Lung (tissue), 12 donors: ENCODE results near the gene EYS. TPM values are rescaled to one million over a fixed set of nuclear protein-coding genes. Genes with fewer than 3 reads are reported as not detected.

Experiments used
- ATAC-seq: fragments of 200-7000 bp; cut with Tn5 transposase; one replicate; pipeline ENCODE4 v1.9.1; 2020; ENCODE audit warnings: moderate number of reproducible peaks; ENCODE audit not compliant: insufficient read depth, low FRiP score
- DNase-seq, 3 donors: peaks; one replicate each; pipeline ENCODE4 v3.0.0-alpha.2; 2013 to 2017
- H3K27ac ChIP-seq, 2 donors: one replicate each; pipeline ENCODE4 v1.5.1; 2013; ENCODE audit warnings: mild to moderate bottlenecking in 2 of 2, moderate library complexity in 2 of 2, control low read depth in 1 of 2, inconsistent platforms in 1 of 2, low read depth in 1 of 2, low read length in 1 of 2
- H3K27me3 ChIP-seq, 3 donors: one replicate each; pipeline ENCODE4 v1.5.1; 2013; ENCODE audit warnings: low read length in 2 of 3; ENCODE audit not compliant: control insufficient read depth in 3 of 3, insufficient read depth in 3 of 3
- H3K36me3 ChIP-seq, 4 donors: one replicate each; pipeline ENCODE4 v1.5.1; 2013; ENCODE audit warnings: low read length in 4 of 4, mild to moderate bottlenecking in 1 of 4, moderate library complexity in 1 of 4; ENCODE audit not compliant: control insufficient read depth in 4 of 4, insufficient read depth in 4 of 4
- H3K4me1 ChIP-seq, 5 donors: one replicate each; pipeline ENCODE4 v1.5.1; 2013; ENCODE audit warnings: low read length in 5 of 5, mild to moderate bottlenecking in 2 of 5, moderate library complexity in 1 of 5; ENCODE audit not compliant: control insufficient read depth in 5 of 5, insufficient read depth in 5 of 5
- H3K4me3 ChIP-seq: one replicate; pipeline ENCODE4 v1.5.1; 2013; ENCODE audit warnings: mild to moderate bottlenecking, control low read depth, moderate library complexity
- H3K9ac ChIP-seq, 2 donors: one replicate each; pipeline ENCODE4 v1.5.1; 2013; ENCODE audit warnings: low read length in 2 of 2, control low read depth in 1 of 2; ENCODE audit not compliant: insufficient read depth in 1 of 2
- H3K9me3 ChIP-seq, 4 donors: one replicate each; pipeline ENCODE4 v1.5.1; 2013; ENCODE audit warnings: low read length in 3 of 4, mild to moderate bottlenecking in 1 of 4, moderate library complexity in 1 of 4; ENCODE audit not compliant: control insufficient read depth in 4 of 4, insufficient read depth in 3 of 4
- WGBS, 2 donors: extraction: QIAGEN DNeasy Blood & Tissue Kit; methylation state at CpG; one replicate each; pipeline ENCODE4 v1.1.7; 2013; 5-methylcytosine and 5-hydroxymethylcytosine counted together
- polyA plus RNA-seq, 2 donors: library from polyadenylated mRNA; stranded (reverse); fragments of 200-250 nt; gene quantifications; one replicate each; pipeline ENCODE4 v1.2.1, GENCODE V29; 2013
- total RNA-seq, 2 donors: library from RNA; depleted of rRNA in 1 of 2; stranded (reverse); fragments of >200 nt in 1 of 2; gene quantifications; one replicate each; pipeline ENCODE4 v1.2.1, GENCODE V29; 2014 to 2021
- TF ChIP-seq, protein P1 (sequence below): IDR thresholded peaks from 2 replicates; pipeline ENCODE4 v1.5.1; 2012; ENCODE audit warnings: mild to moderate bottlenecking; ENCODE audit errors: control extremely low read depth, extremely low read depth
- donor health status: control.
- donor health status: control.
- donor health status: Bipolar disorder and iron deficiency.
- donor health status: healthy.
- donor health status: DM: yes; HTN: yes; CAD: no.

The EYS gene
- total and polyA plus RNA-seq, 4 donors = 0.06 to 0.34 (median 0.12) TPM

DNA sequence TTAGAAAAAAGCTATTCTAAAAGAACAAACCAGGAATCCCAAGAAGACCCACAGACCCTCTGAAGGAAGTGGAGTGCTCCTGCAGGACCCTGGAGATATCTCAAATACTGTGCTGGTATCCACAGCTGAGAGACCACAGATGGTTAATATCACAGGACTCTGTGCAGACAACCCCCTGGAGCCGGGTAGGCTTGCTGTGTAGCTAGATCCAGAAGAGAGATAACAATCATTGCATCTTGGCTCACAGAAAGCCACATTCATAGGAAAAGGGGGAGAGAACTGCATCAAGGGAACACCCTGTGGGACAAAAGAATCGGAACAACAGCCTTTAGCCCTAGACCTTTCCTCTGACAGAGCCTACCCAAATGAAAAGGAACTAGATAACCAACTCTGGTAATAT is 1381.9 kb downstream of the EYS start:
- no peak overlapping the region for H3K9ac ChIP-seq
- no peak for ATAC-seq
- no peak overlapping the region for H3K27ac ChIP-seq
- no peaks in the 10 kb centered on the region for H3K4me1 ChIP-seq
- no peaks in the 10 kb centered on the region for H3K36me3 ChIP-seq
- WGBS, 2 donors = 58 to 62% methylated on average over 2 of the region's 2 CpGs
- no peaks in the 10 kb centered on the region for H3K27me3 ChIP-seq
- no peak for DNase-seq
- no peak overlapping the region for H3K4me3 ChIP-seq
- H3K9me3 ChIP-seq = peaks cover 0 to 1% (median 0%) of the 10 kb centered on the region in 4 donors
- TF ChIP-seq, protein P1, sequence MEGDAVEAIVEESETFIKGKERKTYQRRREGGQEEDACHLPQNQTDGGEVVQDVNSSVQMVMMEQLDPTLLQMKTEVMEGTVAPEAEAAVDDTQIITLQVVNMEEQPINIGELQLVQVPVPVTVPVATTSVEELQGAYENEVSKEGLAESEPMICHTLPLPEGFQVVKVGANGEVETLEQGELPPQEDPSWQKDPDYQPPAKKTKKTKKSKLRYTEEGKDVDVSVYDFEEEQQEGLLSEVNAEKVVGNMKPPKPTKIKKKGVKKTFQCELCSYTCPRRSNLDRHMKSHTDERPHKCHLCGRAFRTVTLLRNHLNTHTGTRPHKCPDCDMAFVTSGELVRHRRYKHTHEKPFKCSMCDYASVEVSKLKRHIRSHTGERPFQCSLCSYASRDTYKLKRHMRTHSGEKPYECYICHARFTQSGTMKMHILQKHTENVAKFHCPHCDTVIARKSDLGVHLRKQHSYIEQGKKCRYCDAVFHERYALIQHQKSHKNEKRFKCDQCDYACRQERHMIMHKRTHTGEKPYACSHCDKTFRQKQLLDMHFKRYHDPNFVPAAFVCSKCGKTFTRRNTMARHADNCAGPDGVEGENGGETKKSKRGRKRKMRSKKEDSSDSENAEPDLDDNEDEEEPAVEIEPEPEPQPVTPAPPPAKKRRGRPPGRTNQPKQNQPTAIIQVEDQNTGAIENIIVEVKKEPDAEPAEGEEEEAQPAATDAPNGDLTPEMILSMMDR = no peak

DNA sequence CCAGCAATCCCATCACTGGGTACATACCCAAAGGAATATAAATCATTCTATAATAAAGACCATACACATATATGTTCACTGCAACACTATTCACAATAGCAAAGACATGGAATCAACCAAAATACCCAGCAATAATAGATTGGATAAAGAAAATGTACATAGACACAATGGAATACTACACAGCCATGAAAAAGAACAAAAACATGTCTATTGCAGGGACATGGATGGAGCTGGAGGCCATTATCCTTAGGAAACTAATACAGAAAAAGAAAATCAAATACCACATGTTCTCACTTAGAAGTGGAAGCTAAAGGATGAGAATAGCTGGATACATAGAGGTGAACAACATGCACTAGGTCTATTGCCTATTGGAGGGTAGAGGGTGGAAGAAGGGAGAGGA is 1396.8 kb downstream of the EYS start:
- Histone ChIP-seq H3K4me1 (no peaks in the 10 kb centered on the region), H3K9ac (no peak overlapping the region), H3K4me3 (no peak overlapping the region), H3K9me3 (no peaks in the 10 kb centered on the region), H3K36me3 (no peaks in the 10 kb centered on the region), H3K27me3 (no peaks in the 10 kb centered on the region), H3K27ac (no peak overlapping the region)
- TF ChIP-seq, protein P1 = no peak
- ATAC-seq (no peak), DNase-seq (no peak)

DNA sequence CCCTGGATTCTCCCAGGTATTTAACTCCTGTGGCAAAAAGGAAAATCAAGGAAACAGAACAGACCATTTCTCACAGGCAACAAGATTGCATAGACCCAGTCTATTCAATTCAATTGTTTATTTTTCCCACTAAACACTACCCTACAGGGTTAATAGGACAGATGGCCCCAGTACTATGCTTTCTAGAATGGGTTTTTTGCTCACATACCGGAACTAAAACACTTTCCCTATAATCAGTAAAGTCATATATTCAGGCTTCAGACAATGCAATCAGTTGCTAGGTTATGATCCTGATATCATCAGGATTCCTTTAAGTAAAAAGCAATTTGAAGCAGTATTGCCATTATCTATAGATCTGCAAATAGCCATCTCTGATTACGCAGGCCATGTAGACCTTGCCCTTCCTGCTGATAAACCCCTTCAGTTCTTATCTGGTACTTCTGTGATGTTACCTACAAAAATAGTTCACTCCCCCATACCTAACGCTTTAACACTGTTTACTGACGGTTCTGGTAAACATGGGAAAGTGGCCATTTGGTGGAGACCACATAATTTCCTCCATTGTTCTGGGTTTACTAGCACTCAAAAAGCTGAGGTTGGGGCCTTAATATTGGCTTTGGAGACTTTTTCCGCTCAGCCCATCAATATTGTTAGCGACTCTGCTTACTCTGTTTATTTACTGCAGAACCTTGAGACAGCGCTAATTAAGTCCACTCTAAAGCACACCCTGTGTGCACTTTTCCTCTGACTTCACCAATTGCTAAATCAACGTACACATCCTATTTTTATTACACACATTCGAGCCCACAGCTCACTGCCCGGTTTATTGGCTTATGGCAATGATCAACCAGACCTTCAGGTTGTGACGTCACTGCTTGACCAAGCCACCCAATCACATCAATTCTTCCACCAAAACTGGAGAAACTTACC is 1405.5 kb downstream of the EYS start:
- 80 to 87% methylated on average over 11 of the region's 11 CpGs for WGBS, 2 donors
- TF ChIP-seq, protein P1 = no peak

More for the DNA sequence above, 1405.5 kb downstream of the EYS start:
- H3K27ac ChIP-seq = no peak overlapping the region
- H3K9ac ChIP-seq = no peak overlapping the region
- H3K4me3 ChIP-seq = no peak overlapping the region
- no peaks in the 10 kb centered on the region for H3K36me3 ChIP-seq
- H3K4me1 ChIP-seq = no peaks in the 10 kb centered on the region
- no peaks in the 10 kb centered on the region for H3K27me3 ChIP-seq
- no peak for DNase-seq
- no peak for ATAC-seq
- H3K9me3 ChIP-seq = peaks cover 0 to 8% (median 4%) of the 10 kb centered on the region in 4 donors
